GM21360 (cell line): ENCODE results near the gene VSTM2L.
"Not testable (repeated sequence)": the region's sequence is repeated elsewhere in the genome, so short reads cannot be mapped to it uniquely, and the experiment has no call there.

Experiments
- ATAC-seq: cut with Tn5 transposase; IDR thresholded peaks from one replicate; pipeline ENCODE4 v1.9.1; 2021; ENCODE audit warnings: mild to moderate bottlenecking, moderate library complexity; ENCODE audit not compliant: unreplicated experiment

VSTM2L gene

GRCh38 chr20:37958856-37959520, 56.1 kb downstream of the VSTM2L start:
- ATAC-seq: no peak

- no peak for ATAC-seq
These were observed 58.1 kb downstream of the VSTM2L start for GRCh38 chr20:37961066-37961465.

DNA sequence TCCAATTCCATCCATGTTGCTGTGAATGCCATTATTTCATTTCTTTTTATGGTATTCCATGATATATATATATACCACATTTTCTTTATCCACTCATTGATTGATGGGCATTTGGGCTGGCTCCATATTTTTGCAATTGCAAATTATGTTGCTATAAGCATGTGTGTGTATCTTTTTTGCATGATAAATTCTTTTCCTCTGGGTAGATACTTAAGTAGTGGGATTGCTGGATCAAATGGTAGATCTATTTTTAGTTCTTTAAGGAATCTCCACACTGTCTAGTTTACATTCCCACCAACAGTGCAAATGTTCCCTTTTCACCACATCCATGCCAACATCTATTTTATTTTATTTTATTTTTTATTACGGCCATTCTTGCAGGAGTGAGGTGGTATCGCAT, 60.6 kb downstream of the VSTM2L start:
- ATAC-seq: not testable (repeated sequence)

GRCh38 chr20:37968841-37969401, 66.0 kb downstream of the VSTM2L start:
- ATAC-seq: no peak

DNA sequence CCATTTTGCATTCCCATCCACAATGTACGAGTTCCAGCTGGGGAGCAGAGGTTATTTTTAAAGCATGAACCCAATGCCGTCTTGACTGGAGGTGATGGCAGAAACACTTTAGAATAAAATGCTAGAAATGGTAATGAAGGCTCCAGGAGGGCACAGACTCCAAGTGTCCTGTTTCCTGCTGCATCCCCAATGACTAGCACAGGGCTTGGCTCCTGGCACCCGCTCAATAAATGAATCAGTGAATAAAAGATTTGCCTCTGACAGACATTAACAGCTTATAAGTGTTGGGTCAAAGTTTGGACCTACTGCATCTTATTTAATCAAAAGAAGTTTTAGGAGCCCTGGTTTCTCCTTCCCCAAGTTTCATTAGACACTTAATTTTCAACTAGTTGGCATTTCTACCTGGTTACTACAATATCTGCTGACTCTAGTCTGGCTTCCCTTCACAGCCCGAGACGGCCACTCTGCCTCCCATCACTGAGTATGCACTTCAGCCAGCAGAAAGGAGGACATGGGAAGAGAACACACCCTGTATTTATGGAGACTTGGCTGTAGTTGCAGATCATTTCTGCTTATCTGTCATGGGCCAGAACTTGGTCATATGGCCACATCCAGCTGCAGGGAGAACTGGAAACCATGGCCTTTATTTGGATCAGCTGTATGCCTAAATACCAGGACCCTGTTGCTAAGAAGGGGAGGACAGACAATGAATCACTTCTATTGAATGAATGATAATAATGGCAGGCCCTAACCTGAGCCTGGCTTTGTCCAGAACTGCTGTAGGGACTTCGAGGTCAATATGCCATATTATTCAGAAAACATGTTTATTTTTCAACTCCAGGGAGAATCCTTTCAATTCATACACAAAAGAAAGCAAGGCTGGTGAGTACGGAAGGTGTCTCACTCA, 67.3 kb downstream of the VSTM2L start:
- ATAC-seq: no peak

GRCh38 chr20:37970856-37971245, 67.9 kb downstream of the VSTM2L start:
- ATAC-seq: no peak

- ATAC-seq: no peak
These were observed 68.7 kb downstream of the VSTM2L start for GRCh38 chr20:37971561-37972127.

- no peak for ATAC-seq
These were observed 69.5 kb downstream of the VSTM2L start for GRCh38 chr20:37972256-37973058.

DNA sequence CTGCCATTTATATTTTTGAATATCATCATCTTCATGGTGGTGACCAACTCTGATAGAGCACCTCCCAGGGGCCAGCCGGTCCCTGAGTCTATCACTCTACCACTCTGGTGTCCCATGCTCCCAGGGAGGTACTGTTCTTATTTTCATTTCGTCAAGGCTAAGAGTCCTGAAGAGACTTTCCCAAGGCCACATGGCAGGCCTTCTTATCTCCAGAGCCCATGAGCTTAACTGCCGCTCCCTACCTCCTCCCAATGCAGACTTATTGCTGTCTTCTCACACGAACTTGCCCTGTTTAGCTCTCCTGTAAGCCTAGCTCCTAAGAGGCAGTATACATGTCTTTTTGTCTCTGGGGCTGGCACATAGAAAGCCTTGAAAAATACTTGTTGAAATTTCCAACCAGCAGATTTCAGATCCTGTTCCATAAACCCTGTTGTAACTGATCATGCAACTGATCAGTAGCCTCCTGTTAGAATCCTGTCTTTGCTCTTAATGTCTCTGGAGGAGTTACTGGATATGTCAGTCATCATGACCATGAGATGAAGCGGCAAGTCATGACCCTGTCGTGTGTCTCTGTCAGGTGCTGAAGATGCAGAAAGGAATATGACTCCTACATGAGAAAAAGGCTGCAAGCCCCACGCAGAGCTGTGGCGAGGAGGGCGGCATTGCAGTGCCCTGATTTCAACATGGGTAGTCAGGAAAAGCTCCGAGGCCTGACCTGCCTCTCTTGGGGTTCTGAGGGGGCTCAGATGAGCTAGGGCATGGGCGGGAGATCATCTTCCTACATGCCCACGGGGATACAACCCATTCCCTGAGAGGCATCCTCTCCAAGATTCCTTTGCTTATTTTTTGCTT, 70.4 kb downstream of the VSTM2L start:
- ATAC-seq: no peak

DNA sequence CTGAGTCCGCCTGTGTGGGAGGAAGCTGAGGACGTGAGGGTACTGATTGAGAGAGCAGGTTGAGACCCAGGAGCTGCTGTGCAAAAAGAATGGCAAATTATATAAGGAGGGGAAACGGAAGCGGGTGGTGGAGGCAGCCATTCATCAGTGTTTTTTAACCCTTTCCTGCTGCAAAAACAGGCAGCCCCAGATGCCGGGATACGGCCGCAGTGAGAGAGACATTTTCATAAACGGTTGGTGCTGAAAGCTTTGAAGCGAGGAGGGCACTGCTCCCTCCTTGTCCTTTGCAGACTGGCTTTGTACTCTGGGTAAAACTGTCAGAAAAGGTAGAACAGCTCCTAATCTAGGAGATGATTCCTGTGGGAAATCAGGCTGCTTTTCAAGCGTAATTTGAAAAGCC, 74.0 kb downstream of the VSTM2L start:
- ATAC-seq: no peak

GRCh38 chr20:37977338-37977737, 74.4 kb downstream of the VSTM2L start:
- ATAC-seq: no peak

DNA sequence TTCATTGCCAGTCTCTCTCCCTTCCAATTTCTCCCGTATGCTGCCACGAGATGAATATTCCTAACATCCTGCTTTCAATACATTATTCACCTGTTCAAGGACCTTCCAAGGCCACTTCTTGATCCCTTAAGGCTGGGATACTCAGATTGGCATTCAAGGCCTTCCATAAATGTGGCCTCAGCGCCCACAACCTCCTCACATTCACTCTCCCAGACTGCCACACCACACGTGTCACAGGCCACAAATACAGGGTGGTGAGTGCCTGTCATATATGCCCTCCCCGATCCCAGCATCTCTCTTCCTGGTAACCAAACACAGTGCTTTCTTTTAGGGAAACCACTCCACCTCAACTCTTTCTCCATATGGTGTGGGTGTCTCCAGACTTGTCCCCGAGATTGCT, 74.9 kb downstream of the VSTM2L start:
- no peak for ATAC-seq

DNA sequence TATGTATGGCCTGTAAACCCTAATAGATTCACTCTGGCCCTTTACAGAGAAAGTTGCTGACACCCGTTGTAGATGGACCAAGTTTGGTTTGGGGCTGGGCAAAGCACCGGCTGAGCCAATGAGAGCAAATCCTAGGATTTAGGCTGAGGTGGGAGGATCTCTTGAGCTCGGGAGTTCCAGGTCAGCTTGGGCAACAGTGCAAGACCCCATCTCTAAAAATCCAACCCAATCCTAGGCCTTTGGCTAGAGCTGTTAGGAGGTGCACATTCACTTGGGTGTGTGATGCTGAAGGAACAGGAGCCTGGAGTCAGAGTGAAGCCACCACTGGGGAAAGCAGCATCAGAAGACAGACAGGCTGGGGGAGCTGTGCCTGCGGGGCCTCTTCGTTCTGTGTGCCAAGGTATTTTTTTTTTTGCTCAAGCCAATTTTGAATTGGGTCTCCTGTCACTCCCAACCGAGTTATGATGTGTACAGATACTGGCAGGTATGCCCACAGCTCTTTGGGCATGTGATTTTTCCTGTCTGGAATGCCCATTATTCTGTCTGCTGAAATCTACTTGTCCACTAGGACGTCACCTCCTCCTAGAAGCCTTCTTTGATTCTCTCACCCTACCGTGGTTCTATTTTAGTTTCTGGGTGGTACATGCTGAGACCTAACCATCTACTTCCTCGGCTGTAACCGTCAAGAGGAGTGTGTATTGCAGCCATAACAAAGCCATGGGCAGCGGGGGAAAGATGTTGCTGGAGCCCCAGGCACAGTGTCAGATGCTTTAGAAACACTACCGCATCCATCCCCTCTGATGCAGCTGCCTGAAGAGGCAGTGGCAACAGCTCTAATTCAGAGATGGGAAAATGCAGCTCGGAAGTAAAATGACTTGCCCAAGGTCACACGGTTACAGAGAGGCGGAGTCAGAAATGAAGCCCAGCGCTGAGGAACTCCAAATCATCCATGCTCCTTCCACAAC, 76.4 kb downstream of the VSTM2L start:
- ATAC-seq: no peak

GRCh38 chr20:37980383-37980782, 77.5 kb downstream of the VSTM2L start:
- ATAC-seq: no peak

DNA sequence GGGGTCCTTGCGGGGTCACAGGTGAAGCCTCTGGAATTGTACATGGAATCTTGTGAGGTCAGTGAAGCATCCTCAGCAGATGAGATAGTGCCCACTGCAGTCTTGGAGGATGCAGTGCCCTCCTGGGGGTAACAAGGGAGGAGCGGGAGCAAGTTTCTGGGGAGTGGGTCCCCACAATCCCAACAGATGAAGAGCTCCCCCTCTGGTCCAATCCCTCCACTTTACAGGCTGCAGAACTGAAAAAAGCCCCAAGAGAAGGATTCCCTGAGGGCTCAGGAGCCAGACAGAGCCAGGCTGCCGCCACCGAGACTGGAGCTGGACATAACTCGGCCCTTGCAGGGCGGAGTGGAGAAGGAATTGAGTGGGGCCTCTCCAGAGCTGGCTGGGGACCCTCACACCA, 77.9 kb downstream of the VSTM2L start:
- no peak for ATAC-seq

GRCh38 chr20:37981568-37981967, 78.6 kb downstream of the VSTM2L start:
- ATAC-seq: no peak

- ATAC-seq: no peak
These were observed 80.4 kb downstream of the VSTM2L start for GRCh38 chr20:37983286-37983685.

GRCh38 chr20:37984018-37984785, 81.3 kb downstream of the VSTM2L start:
- no peak for ATAC-seq
